MCF 10A (cell line): ENCODE measurements around the gene YARS1. TPM values are rescaled to one million over a fixed set of nuclear protein-coding genes. Genes with fewer than 3 reads are reported as not detected.
A peak's percentile ranks its signal among the peaks of the same experiment; 100 is the strongest.

ENCODE experiments used
- BruUV-seq: library from RNA; stranded (reverse); fragments of 400-500 nt; replicated peaks from 2 replicates; lab custom pipeline; 2021; lab: Mats Ljungman, UMichigan
- CTCF ChIA-PET: fragments of 300-600 bp; sonication (Branson Sonifier 250); formaldehyde crosslinking; extraction: SDS; loops from one replicate; lab custom pipeline; 2021; ENCODE audit warnings: antibody characterized with exemption, inconsistent platforms; lab: Yijun Ruan, JAX
- POLR2A ChIA-PET: fragments of 300-600, 350-650 bp; sonication (Branson Sonifier 250); formaldehyde crosslinking; extraction: SDS; loops from one replicate; lab custom pipeline; 2020; ENCODE audit warnings: antibody characterized with exemption, inconsistent platforms; lab: Yijun Ruan, JAX
- DNase-seq: peaks from one replicate; pipeline ENCODE4 v3.0.0-alpha.2; 2018; ENCODE audit not compliant: unreplicated experiment
- H3K27ac Mint-ChIP-seq: one replicate; pipeline ENCODE4 v1.8.0; 2022; ENCODE audit warnings: mild to moderate bottlenecking, low read depth, mixed read lengths; ENCODE audit not compliant: unreplicated experiment
- H3K27me3 Mint-ChIP-seq: one replicate; pipeline ENCODE4 v1.8.0; 2022; ENCODE audit warnings: mixed read lengths; ENCODE audit not compliant: insufficient read depth, unreplicated experiment
- H3K36me3 Mint-ChIP-seq: one replicate; pipeline ENCODE4 v1.8.0; 2022; ENCODE audit warnings: mild to moderate bottlenecking, moderate library complexity, mixed read lengths; ENCODE audit not compliant: insufficient read depth, unreplicated experiment
- H3K4me1 Mint-ChIP-seq: one replicate; pipeline ENCODE4 v1.8.0; 2022; ENCODE audit warnings: mixed read lengths; ENCODE audit not compliant: insufficient read depth, unreplicated experiment
- H3K4me3 Mint-ChIP-seq: one replicate; pipeline ENCODE4 v1.8.0; 2022; ENCODE audit warnings: mild to moderate bottlenecking, moderate library complexity, mixed read lengths; ENCODE audit not compliant: unreplicated experiment
- H3K9me3 Mint-ChIP-seq: one replicate; pipeline ENCODE4 v1.8.0; 2022; ENCODE audit warnings: mixed read lengths; ENCODE audit not compliant: unreplicated experiment
- CTCF ChIP-seq: fragments of 200-600 bp; IDR thresholded peaks from one replicate; pipeline ENCODE4 v1.8.0; 2022; ENCODE audit warnings: antibody characterized with exemption, mild to moderate bottlenecking; ENCODE audit not compliant: unreplicated experiment
- intact Hi-C: fragments of 100-400 bp; cut with micrococcal nuclease; formaldehyde crosslinking; loops from 2 replicates; pipeline ENCODE4 v1.14.1; 2022
- total RNA-seq: library from RNA; stranded (reverse); gene quantifications from 2 replicates; pipeline ENCODE4 v1.2.3, GENCODE V29; 2022

Gene YARS1
- total RNA-seq, 1 experiment from 2014 or later, result 372 TPM

GRCh38 chr1:32783851-32784250 lies 33.3 kb downstream of the YARS1 start:
- Mint-ChIP-seq H3K9me3 (no peaks in the 10 kb centered on the region), H3K27me3 (no peaks in the 10 kb centered on the region), H3K4me3 (no peak overlapping the region), H3K27ac (peak overlapping the region; percentile 35), H3K36me3 (peaks cover 98% of the 10 kb centered on the region), H3K4me1 (peaks cover 10% of the 10 kb centered on the region)
- TF ChIP-seq CTCF, result no peak
- no TSS peak for BruUV-seq
- POLR2A ChIA-PET, result interaction anchor here (1.1 to 2.6 kb wide), 2 partner anchors 22 to 34 kb away, joined by 4 to 10 read pairs; partner anchors contain the start of genes S100PBP and YARS1
- intact Hi-C loops, result loop anchor here (10.0 kb wide), 1 partner anchor 301 kb away; the partner anchor contains the start of gene AZIN2
- no peak for DNase-seq
- CTCF ChIA-PET, result interaction anchor here (0.6 to 18.4 kb wide), 3 partner anchors 8 to 71 kb away, joined by 3 to 418 read pairs (median 4); no protein-coding TSS in a partner anchor

GRCh38 chr1:32782086-32782485 lies 35.1 kb downstream of the YARS1 start:
- no peak overlapping the region for H3K4me3 Mint-ChIP-seq
- TF ChIP-seq CTCF, result no peak
- no TSS peak for BruUV-seq
- no peak overlapping the region for H3K27ac Mint-ChIP-seq
- no peaks in the 10 kb centered on the region for H3K9me3 Mint-ChIP-seq
- H3K4me1 Mint-ChIP-seq, result peaks cover 10% of the 10 kb centered on the region
- DNase-seq, result no peak
- H3K27me3 Mint-ChIP-seq, result no peaks in the 10 kb centered on the region
- H3K36me3 Mint-ChIP-seq, result peaks cover 96% of the 10 kb centered on the region
- ChIA-PET POLR2A (interaction anchor here (0.9 to 2.6 kb wide), 5 partner anchors 10 to 65 kb away, joined by 3 to 11 read pairs (median 5); partner anchors contain the start of genes S100PBP and YARS1), CTCF (interaction anchor here (0.6 to 18.4 kb wide), 4 partner anchors 9 to 233 kb away, joined by 3 to 418 read pairs (median 14); no protein-coding TSS in a partner anchor)
- intact Hi-C loops, result loop anchor here (10.0 kb wide), 1 partner anchor 303 kb away; the partner anchor contains the start of gene AZIN2

GRCh38 chr1:32780628-32781234 lies 36.4 kb downstream of the YARS1 start:
- no peak overlapping the region for H3K4me3 Mint-ChIP-seq
- no TSS peak for BruUV-seq
- peaks cover 13% of the 10 kb centered on the region for H3K4me1 Mint-ChIP-seq
- ChIA-PET CTCF (interaction anchor here (0.6 to 18.4 kb wide), 5 partner anchors 8 to 131 kb away, joined by 3 to 418 read pairs (median 4); no protein-coding TSS in a partner anchor), POLR2A (interaction anchor here (0.6 to 2.5 kb wide), 9 partner anchors 9 to 36 kb away, joined by 3 to 12 read pairs (median 5); partner anchors contain the start of genes S100PBP and YARS1)
- no peaks in the 10 kb centered on the region for H3K27me3 Mint-ChIP-seq
- TF ChIP-seq CTCF, result no peak
- H3K9me3 Mint-ChIP-seq, result no peaks in the 10 kb centered on the region
- H3K36me3 Mint-ChIP-seq, result peaks cover 93% of the 10 kb centered on the region
- intact Hi-C loops, result loop anchor here (10.0 kb wide), 1 partner anchor 304 kb away; the partner anchor contains the start of gene AZIN2
- peak overlapping the region; percentile 57 for H3K27ac Mint-ChIP-seq
- DNase-seq, result peak; percentile 90

GRCh38 chr1:32780005-32780404 lies 37.2 kb downstream of the YARS1 start:
- Mint-ChIP-seq H3K9me3 (no peaks in the 10 kb centered on the region), H3K27ac (peak overlapping the region; percentile 57), H3K36me3 (peaks cover 93% of the 10 kb centered on the region), H3K27me3 (no peaks in the 10 kb centered on the region), H3K4me1 (peaks cover 15% of the 10 kb centered on the region), H3K4me3 (no peak overlapping the region)
- TF ChIP-seq CTCF, result no peak
- no TSS peak for BruUV-seq
- no peak for DNase-seq
- ChIA-PET POLR2A (interaction anchor here (0.5 to 2.5 kb wide), 9 partner anchors 9 to 153 kb away, joined by 3 to 12 read pairs (median 4); partner anchors contain the start of genes S100PBP and YARS1), CTCF (interaction anchor here (18.4 kb wide), 1 partner anchor 67 kb away, joined by 418 read pairs; no protein-coding TSS in a partner anchor)
- intact Hi-C loops, result loop anchor here (10.0 kb wide), 1 partner anchor 305 kb away; the partner anchor contains the start of gene AZIN2
